ENCODE data around the gene MTAP. TPM values are rescaled to one million over a fixed set of nuclear protein-coding genes. Genes with fewer than 3 reads are reported as not detected.

MTAP gene
- total RNA-seq, 1 donor: 30.4 TPM

- Histone ChIP-seq H3K27me3 (ENCODE audit: insufficient read depth, low read length) (no peaks in the 10 kb centered on the region), H3K9me3 (ENCODE audit: low read depth, low read length) (no peaks in the 10 kb centered on the region), H4K20me1 (ENCODE audit: insufficient read depth, low read length) (no peaks in the 10 kb centered on the region), H3K4me2 (ENCODE audit: insufficient read depth, low read length) (no peak overlapping the region), H2AFZ (ENCODE audit: low read length) (no peak overlapping the region), H3K27ac (ENCODE audit: low read depth, low read length) (no peak overlapping the region), H3K4me1 (ENCODE audit: insufficient read depth, low read length) (no peaks in the 10 kb centered on the region), H3K4me3 (ENCODE audit: insufficient read depth, low read length) (no peak overlapping the region), H3K79me2 (ENCODE audit: insufficient read depth, low read length) (no peaks in the 10 kb centered on the region), H3K36me3 (ENCODE audit: insufficient read depth, low read length) (peaks cover 13% of the 10 kb centered on the region)
- DNase-seq (ENCODE audit: insufficient read length, low spot score, missing footprints): no peak
- TF ChIP-seq CTCF (IDR thresholded peaks at IDR 0.05; ENCODE audit: extremely low read depth, low read depth, low read length): no peak
These were observed 87.2 kb downstream of the MTAP start for GRCh38 chr9:21889673-21890072.

GRCh38 chr9:21890696-21891095 is 88.3 kb downstream of the MTAP start:
- Histone ChIP-seq H3K79me2 (ENCODE audit: insufficient read depth, low read length) (no peaks in the 10 kb centered on the region), H3K4me2 (ENCODE audit: insufficient read depth, low read length) (no peak overlapping the region), H2AFZ (ENCODE audit: low read length) (no peak overlapping the region), H3K36me3 (ENCODE audit: insufficient read depth, low read length) (peaks cover 13% of the 10 kb centered on the region), H3K27ac (ENCODE audit: low read depth, low read length) (no peak overlapping the region), H3K4me1 (ENCODE audit: insufficient read depth, low read length) (no peaks in the 10 kb centered on the region), H3K9me3 (ENCODE audit: low read depth, low read length) (no peaks in the 10 kb centered on the region), H3K4me3 (ENCODE audit: insufficient read depth, low read length) (no peak overlapping the region), H3K27me3 (ENCODE audit: insufficient read depth, low read length) (no peaks in the 10 kb centered on the region), H4K20me1 (ENCODE audit: insufficient read depth, low read length) (no peaks in the 10 kb centered on the region)
- TF ChIP-seq CTCF (IDR thresholded peaks at IDR 0.05; ENCODE audit: extremely low read depth, low read depth, low read length): no peak
- DNase-seq (ENCODE audit: insufficient read length, low spot score, missing footprints): no peak

GRCh38 chr9:21901546-21901945 is 99.1 kb downstream of the MTAP start:
- H3K9me3 ChIP-seq (ENCODE audit: low read depth, low read length): no peaks in the 10 kb centered on the region

GRCh38 chr9:21902136-21902535 is 99.7 kb downstream of the MTAP start:
- Histone ChIP-seq H3K9me3 (ENCODE audit: low read depth, low read length) (no peaks in the 10 kb centered on the region), H3K4me2 (ENCODE audit: insufficient read depth, low read length) (no peak overlapping the region), H3K4me3 (ENCODE audit: insufficient read depth, low read length) (no peak overlapping the region), H3K4me1 (ENCODE audit: insufficient read depth, low read length) (peaks cover 24% of the 10 kb centered on the region), H3K27ac (ENCODE audit: low read depth, low read length) (no peak overlapping the region), H3K79me2 (ENCODE audit: insufficient read depth, low read length) (no peaks in the 10 kb centered on the region), H3K36me3 (ENCODE audit: insufficient read depth, low read length) (no peaks in the 10 kb centered on the region), H2AFZ (ENCODE audit: low read length) (no peak overlapping the region), H4K20me1 (ENCODE audit: insufficient read depth, low read length) (no peaks in the 10 kb centered on the region), H3K27me3 (ENCODE audit: insufficient read depth, low read length) (no peaks in the 10 kb centered on the region)
- TF ChIP-seq CTCF (IDR thresholded peaks at IDR 0.05; ENCODE audit: extremely low read depth, low read depth, low read length): no peak
- DNase-seq (ENCODE audit: insufficient read length, low spot score, missing footprints): no peak

More at GRCh38 chr9:21901546-21901945, 99.1 kb downstream of the MTAP start:
- H4K20me1 ChIP-seq (ENCODE audit: insufficient read depth, low read length): no peaks in the 10 kb centered on the region
- no peak overlapping the region for H2AFZ ChIP-seq (ENCODE audit: low read length)
- H3K4me1 ChIP-seq (ENCODE audit: insufficient read depth, low read length): peaks cover 18% of the 10 kb centered on the region
- DNase-seq (ENCODE audit: insufficient read length, low spot score, missing footprints): no peak
- no peak overlapping the region for H3K4me2 ChIP-seq (ENCODE audit: insufficient read depth, low read length)
- H3K4me3 ChIP-seq (ENCODE audit: insufficient read depth, low read length): no peak overlapping the region
- no peaks in the 10 kb centered on the region for H3K36me3 ChIP-seq (ENCODE audit: insufficient read depth, low read length)
- no peaks in the 10 kb centered on the region for H3K79me2 ChIP-seq (ENCODE audit: insufficient read depth, low read length)
- no peak overlapping the region for H3K27ac ChIP-seq (ENCODE audit: low read depth, low read length)
- TF ChIP-seq CTCF (IDR thresholded peaks at IDR 0.05; ENCODE audit: extremely low read depth, low read depth, low read length): no peak
- H3K27me3 ChIP-seq (ENCODE audit: insufficient read depth, low read length): no peaks in the 10 kb centered on the region

All from osteoblast (primary cell).